ENCODE measurements around the gene ADAD2.

GRCh38 chr16:84181144-84181915 is 9.6 kb upstream of the ADAD2 start:
- no peak for TF ChIP-seq CTCF (IDR thresholded peaks at IDR 0.05)
- no peak for TF ChIP-seq POLR2AphosphoS5 (IDR thresholded peaks at IDR 0.05; ENCODE audit: insufficient read depth in 1 of 2, low read depth in 1 of 2)

Measured in vagina (tissue), 2 donors.